Measurements from ENCODE around the gene SACS.

DNA sequence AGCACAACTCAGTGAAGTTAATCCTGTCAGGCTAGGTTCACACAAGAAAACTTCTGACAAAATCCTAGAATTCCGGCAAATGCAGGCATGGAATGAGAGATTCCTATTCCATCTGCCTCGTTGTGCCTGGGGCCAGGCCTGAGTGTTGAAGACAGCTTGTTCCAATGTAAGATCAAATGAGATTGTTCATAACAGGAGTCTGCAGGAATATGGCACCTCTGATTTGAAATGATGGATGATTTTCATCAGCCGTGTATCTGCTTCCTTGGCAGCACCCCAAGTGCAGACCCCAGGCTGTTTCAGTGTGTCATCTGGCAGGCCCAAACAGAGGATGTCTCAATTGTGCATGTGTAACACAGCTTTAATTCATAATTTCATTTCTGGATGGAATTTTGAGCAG, 35.3 kb upstream of the SACS start:
- TF ChIP-seq, protein P1, sequence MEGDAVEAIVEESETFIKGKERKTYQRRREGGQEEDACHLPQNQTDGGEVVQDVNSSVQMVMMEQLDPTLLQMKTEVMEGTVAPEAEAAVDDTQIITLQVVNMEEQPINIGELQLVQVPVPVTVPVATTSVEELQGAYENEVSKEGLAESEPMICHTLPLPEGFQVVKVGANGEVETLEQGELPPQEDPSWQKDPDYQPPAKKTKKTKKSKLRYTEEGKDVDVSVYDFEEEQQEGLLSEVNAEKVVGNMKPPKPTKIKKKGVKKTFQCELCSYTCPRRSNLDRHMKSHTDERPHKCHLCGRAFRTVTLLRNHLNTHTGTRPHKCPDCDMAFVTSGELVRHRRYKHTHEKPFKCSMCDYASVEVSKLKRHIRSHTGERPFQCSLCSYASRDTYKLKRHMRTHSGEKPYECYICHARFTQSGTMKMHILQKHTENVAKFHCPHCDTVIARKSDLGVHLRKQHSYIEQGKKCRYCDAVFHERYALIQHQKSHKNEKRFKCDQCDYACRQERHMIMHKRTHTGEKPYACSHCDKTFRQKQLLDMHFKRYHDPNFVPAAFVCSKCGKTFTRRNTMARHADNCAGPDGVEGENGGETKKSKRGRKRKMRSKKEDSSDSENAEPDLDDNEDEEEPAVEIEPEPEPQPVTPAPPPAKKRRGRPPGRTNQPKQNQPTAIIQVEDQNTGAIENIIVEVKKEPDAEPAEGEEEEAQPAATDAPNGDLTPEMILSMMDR (IDR thresholded peaks at IDR 0.05) = no peak
- TF ChIP-seq POLR2AphosphoS5 (IDR thresholded peaks at IDR 0.05; ENCODE audit: low read depth, low read length) (no peak), SIN3A (IDR thresholded peaks at IDR 0.05; ENCODE audit: borderline replicate concordance, insufficient read depth, low read depth, low read length) (no peak), TCF7L2 (IDR thresholded peaks at IDR 0.05; ENCODE audit: low read depth, low read length) (no peak)
- TF ChIP-seq, protein P2, sequence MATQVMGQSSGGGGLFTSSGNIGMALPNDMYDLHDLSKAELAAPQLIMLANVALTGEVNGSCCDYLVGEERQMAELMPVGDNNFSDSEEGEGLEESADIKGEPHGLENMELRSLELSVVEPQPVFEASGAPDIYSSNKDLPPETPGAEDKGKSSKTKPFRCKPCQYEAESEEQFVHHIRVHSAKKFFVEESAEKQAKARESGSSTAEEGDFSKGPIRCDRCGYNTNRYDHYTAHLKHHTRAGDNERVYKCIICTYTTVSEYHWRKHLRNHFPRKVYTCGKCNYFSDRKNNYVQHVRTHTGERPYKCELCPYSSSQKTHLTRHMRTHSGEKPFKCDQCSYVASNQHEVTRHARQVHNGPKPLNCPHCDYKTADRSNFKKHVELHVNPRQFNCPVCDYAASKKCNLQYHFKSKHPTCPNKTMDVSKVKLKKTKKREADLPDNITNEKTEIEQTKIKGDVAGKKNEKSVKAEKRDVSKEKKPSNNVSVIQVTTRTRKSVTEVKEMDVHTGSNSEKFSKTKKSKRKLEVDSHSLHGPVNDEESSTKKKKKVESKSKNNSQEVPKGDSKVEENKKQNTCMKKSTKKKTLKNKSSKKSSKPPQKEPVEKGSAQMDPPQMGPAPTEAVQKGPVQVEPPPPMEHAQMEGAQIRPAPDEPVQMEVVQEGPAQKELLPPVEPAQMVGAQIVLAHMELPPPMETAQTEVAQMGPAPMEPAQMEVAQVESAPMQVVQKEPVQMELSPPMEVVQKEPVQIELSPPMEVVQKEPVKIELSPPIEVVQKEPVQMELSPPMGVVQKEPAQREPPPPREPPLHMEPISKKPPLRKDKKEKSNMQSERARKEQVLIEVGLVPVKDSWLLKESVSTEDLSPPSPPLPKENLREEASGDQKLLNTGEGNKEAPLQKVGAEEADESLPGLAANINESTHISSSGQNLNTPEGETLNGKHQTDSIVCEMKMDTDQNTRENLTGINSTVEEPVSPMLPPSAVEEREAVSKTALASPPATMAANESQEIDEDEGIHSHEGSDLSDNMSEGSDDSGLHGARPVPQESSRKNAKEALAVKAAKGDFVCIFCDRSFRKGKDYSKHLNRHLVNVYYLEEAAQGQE (IDR thresholded peaks at IDR 0.05; ENCODE audit: insufficient read depth in 1 of 2, low read depth in 2 of 2, low read length in 1 of 2) = no peak

Data from Panc1 (cell line).